B cell (primary cell): ENCODE measurements around the gene EXOC3L2. TPM values are rescaled to one million over a fixed set of nuclear protein-coding genes. Genes with fewer than 3 reads are reported as not detected.

ENCODE experiments used
- ATAC-seq: fragments of 200-7000 bp; cut with Tn5 transposase; one replicate; pipeline ENCODE4 v1.10.0; 2021; ENCODE audit warnings: low read depth, mild to moderate bottlenecking, moderate number of reproducible peaks, moderate library complexity
- CTCF ChIA-PET: fragments of 350-600 bp; sonication (Branson Sonifier 250); formaldehyde crosslinking; loops from one replicate; lab custom pipeline; 2021; ENCODE audit warnings: antibody characterized with exemption, inconsistent platforms; lab: Charles Lee
- POLR2A ChIA-PET: fragments of 350-600 bp; sonication (Branson Sonifier 250); formaldehyde crosslinking; loops from one replicate; lab custom pipeline; 2021; ENCODE audit warnings: antibody characterized with exemption; lab: Charles Lee
- DNase-seq: peaks from one replicate; pipeline ENCODE4 v3.0.0; 2013
- H2AFZ ChIP-seq: 2 replicates; pipeline ENCODE4 v1.6.1; 2012; ENCODE audit warnings: mild to moderate bottlenecking, low read depth, low read length; ENCODE audit not compliant: insufficient read depth, poor library complexity, severe bottlenecking
- H3K27ac ChIP-seq, 2 donors: 1 replicate in 1 of 2; 2 replicates in 1 of 2; pipeline ENCODE4 v1.5.1; 2012 to 2013; ENCODE audit warnings: low read length in 2 of 2, mild to moderate bottlenecking in 2 of 2, moderate library complexity in 1 of 2
- H3K27me3 ChIP-seq, 4 experiments: fragments of 200-600 bp in 1 of 4; sonication (generic) in 1 of 4; replicated peaks in 1 of 4; 1 replicate in 2 of 4; 2 replicates in 2 of 4; pipeline versions ENCODE4 v1.6.1 to v1.7.0; 2013 to 2016; ENCODE audit warnings: low read length in 3 of 4, mild to moderate bottlenecking in 2 of 4, mixed read lengths in 1 of 4, moderate library complexity in 1 of 4; ENCODE audit not compliant: insufficient read depth in 4 of 4, control insufficient read depth in 3 of 4; ENCODE audit errors: control extremely low read depth in 1 of 4
- H3K36me3 ChIP-seq, 2 experiments: replicated peaks in 1 of 2; 1 replicate in 1 of 2; 2 replicates in 1 of 2; pipeline versions ENCODE4 v1.6.1 to v1.7.1; 2013; ENCODE audit warnings: low read length in 1 of 2; ENCODE audit not compliant: insufficient read depth in 2 of 2, control insufficient read depth in 1 of 2; ENCODE audit errors: control extremely low read depth in 1 of 2, extremely low read depth in 1 of 2
- H3K4me1 ChIP-seq, 2 donors: fragments of 200-600 bp in 1 of 2; sonication (generic) in 1 of 2; 1 replicate in 1 of 2; 2 replicates in 1 of 2; pipeline versions ENCODE4 v1.5.1 to v1.6.1; 2013 to 2017; ENCODE audit warnings: low read length in 2 of 2; ENCODE audit not compliant: control insufficient read depth in 2 of 2, insufficient read depth in 2 of 2
- H3K4me2 ChIP-seq: replicated peaks from 2 replicates; pipeline ENCODE3; 2012; ENCODE audit warnings: mild to moderate bottlenecking, low read depth, low read length; ENCODE audit not compliant: poor library complexity, severe bottlenecking
- H3K4me3 ChIP-seq, 5 experiments: fragments of 200-600 bp in 1 of 5; sonication (generic) in 1 of 5; 1 replicate in 3 of 5; 2 replicates in 2 of 5; pipeline versions ENCODE4 v1.5.1 to v1.7.0; 2011 to 2016; ENCODE audit warnings: low read length in 4 of 5, mild to moderate bottlenecking in 4 of 5, low read depth in 2 of 5, control low read depth in 1 of 5, moderate library complexity in 1 of 5; ENCODE audit not compliant: insufficient read depth in 1 of 5; ENCODE audit errors: control extremely low read depth in 1 of 5, extremely low read depth in 1 of 5
- H3K79me2 ChIP-seq: fragments of 200-600 bp; sonication (generic); one replicate; pipeline ENCODE4 v1.6.0; 2016; ENCODE audit warnings: low read length; ENCODE audit not compliant: control insufficient read depth, insufficient read depth
- H3K9ac ChIP-seq: fragments of 200-600 bp; sonication (generic); 2 replicates; pipeline ENCODE4 v1.6.1; 2017; ENCODE audit warnings: mild to moderate bottlenecking, low read length, moderate library complexity
- H3K9me3 ChIP-seq, 3 donors: one replicate each; pipeline versions ENCODE4 v1.6.1 to v1.7.1; 2013; ENCODE audit warnings: low read length in 2 of 3; ENCODE audit not compliant: control insufficient read depth in 2 of 3, insufficient read depth in 1 of 3; ENCODE audit errors: control extremely low read depth in 1 of 3
- H4K20me1 ChIP-seq: 2 replicates; pipeline ENCODE4 v1.6.0; 2012; ENCODE audit warnings: mild to moderate bottlenecking, low read length; ENCODE audit not compliant: insufficient read depth, control insufficient read depth, poor library complexity, severe bottlenecking
- H3K27ac Mint-ChIP-seq: one replicate; pipeline ENCODE4 v1.8.0; 2021; ENCODE audit warnings: mixed read lengths
- H3K27me3 Mint-ChIP-seq: one replicate; pipeline ENCODE4 v1.8.0; 2021; ENCODE audit warnings: mixed read lengths
- H3K4me1 Mint-ChIP-seq: one replicate; pipeline ENCODE4 v1.8.0; 2021; ENCODE audit warnings: mixed read lengths
- H3K4me3 Mint-ChIP-seq: one replicate; pipeline ENCODE4 v1.8.0; 2021; ENCODE audit warnings: mixed read lengths
- H3K9me3 Mint-ChIP-seq: one replicate; pipeline ENCODE4 v1.8.0; 2022; ENCODE audit warnings: mixed read lengths; ENCODE audit not compliant: insufficient read depth
- CTCF ChIP-seq: fragments of 200-600 bp; IDR thresholded peaks from one replicate; pipeline ENCODE4 v1.8.0; 2022; ENCODE audit warnings: antibody characterized with exemption, mild to moderate bottlenecking
- EZH2 ChIP-seq: IDR thresholded peaks from 2 replicates; pipeline ENCODE4 v1.6.1; 2012; ENCODE audit warnings: borderline replicate concordance, low read depth, mild to moderate bottlenecking, moderate library complexity, low read length; ENCODE audit not compliant: insufficient read depth, poor library complexity, severe bottlenecking
- WGBS: methylation state at CpG from one replicate; pipeline ENCODE4 v1.1.5; 2013; ENCODE audit warnings: missing lambda C conversion rate; ENCODE audit not compliant: insufficient coverage; 5-methylcytosine and 5-hydroxymethylcytosine counted together
- intact Hi-C: fragments of 100-400 bp; cut with micrococcal nuclease; formaldehyde crosslinking; loops from one replicate; pipeline ENCODE4 v1.10.0; 2022
- polyA plus RNA-seq: library from polyadenylated mRNA; depleted of rRNA; stranded (reverse); fragments of >200 nt; gene quantifications from 2 replicates; pipeline ENCODE4 v1.2.3, GENCODE V29; 2012
- total RNA-seq, 2 donors: library from RNA; stranded (reverse); fragments of 120-200 nt in 1 of 2; gene quantifications; 1 replicate in 1 of 2; 2 replicates in 1 of 2; pipeline versions ENCODE4 v1.2.3 to v1.2.4, GENCODE V29; 2013 to 2022

The EXOC3L2 gene
- total and polyA plus RNA-seq, 2 donors (not counting 1 experiment from before 2014, with no cell fraction given): not detected

- H3K27me3 Mint-ChIP-seq: no peaks in the 10 kb centered on the region
- ATAC-seq (no peak), DNase-seq (no peak)
- no peaks in the 10 kb centered on the region for H3K4me1 ChIP-seq
- no peak overlapping the region for H3K4me3 ChIP-seq
- no peaks in the 10 kb centered on the region for H3K4me1 Mint-ChIP-seq
- no peaks in the 10 kb centered on the region for H3K9me3 Mint-ChIP-seq
- H4K20me1 ChIP-seq: no peaks in the 10 kb centered on the region
- H3K9ac ChIP-seq: no peak overlapping the region
- H3K27ac Mint-ChIP-seq: no peak overlapping the region
- H2AFZ ChIP-seq: no peak overlapping the region
- intact Hi-C loops: no loop called here
- ChIA-PET POLR2A (no interaction called here), CTCF (no interaction called here)
- peaks cover 0 to 25% (median 0%) of the 10 kb centered on the region in 3 donors for H3K9me3 ChIP-seq
- no peak overlapping the region for H3K4me2 ChIP-seq
- H3K27ac ChIP-seq: no peak overlapping the region
- TF ChIP-seq CTCF (no peak), EZH2 (no peak)
- H3K4me3 Mint-ChIP-seq: no peak overlapping the region
- no peaks in the 10 kb centered on the region for H3K79me2 ChIP-seq
- 89% methylated on average over 2 of the region's 4 CpGs for WGBS
- peaks cover 0 to 25% of the 10 kb centered on the region in 2 experiments for H3K36me3 ChIP-seq
- H3K27me3 ChIP-seq: no peaks in the 10 kb centered on the region
These were observed 48.5 kb upstream of the EXOC3L2 start for GRCh38 chr19:45293682-45294081.

GRCh38 chr19:45291834-45292233 is 46.6 kb upstream of the EXOC3L2 start:
- Histone ChIP-seq H3K27me3 (no peaks in the 10 kb centered on the region), H4K20me1 (no peaks in the 10 kb centered on the region), H3K4me1 (no peaks in the 10 kb centered on the region), H2AFZ (no peak overlapping the region), H3K79me2 (no peaks in the 10 kb centered on the region), H3K4me2 (no peak overlapping the region), H3K9me3 (peaks cover 0 to 25% (median 0%) of the 10 kb centered on the region in 3 donors), H3K36me3 (peaks cover 0 to 25% of the 10 kb centered on the region in 2 experiments), H3K27ac (no peak overlapping the region), H3K9ac (no peak overlapping the region), H3K4me3 (no peak overlapping the region)
- Mint-ChIP-seq H3K4me3 (no peak overlapping the region), H3K9me3 (no peaks in the 10 kb centered on the region), H3K27me3 (no peaks in the 10 kb centered on the region), H3K4me1 (no peaks in the 10 kb centered on the region), H3K27ac (no peak overlapping the region)
- no peak for ATAC-seq
- POLR2A ChIA-PET: no interaction called here
- no peak for DNase-seq
- CTCF ChIA-PET: no interaction called here
- intact Hi-C loops: no loop called here
- no peak for TF ChIP-seq CTCF
- TF ChIP-seq EZH2: no peak
- 86% methylated on average over 1 of the region's 1 CpG for WGBS
